AG09309 (cell line): ENCODE measurements around the gene ZNF814.

Experiments
- DNase-seq: peaks from one replicate; pipeline ENCODE4 v3.0.0-alpha.2; 2010; ENCODE audit warnings: low read depth
- H3K4me3 ChIP-seq: 2 replicates; pipeline ENCODE4 v1.5.1; 2011; ENCODE audit warnings: mild to moderate bottlenecking, low read depth, low read length, moderate library complexity; ENCODE audit not compliant: control insufficient read depth
- TF ChIP-seq, protein P1 (sequence below): IDR thresholded peaks from 2 replicates; pipeline ENCODE4 v1.5.1; 2011; ENCODE audit warnings: mild to moderate bottlenecking, low read depth, low read length, inconsistent platforms; ENCODE audit not compliant: insufficient read depth, control insufficient read depth; ENCODE audit errors: missing control alignments

The ZNF814 gene

DNA sequence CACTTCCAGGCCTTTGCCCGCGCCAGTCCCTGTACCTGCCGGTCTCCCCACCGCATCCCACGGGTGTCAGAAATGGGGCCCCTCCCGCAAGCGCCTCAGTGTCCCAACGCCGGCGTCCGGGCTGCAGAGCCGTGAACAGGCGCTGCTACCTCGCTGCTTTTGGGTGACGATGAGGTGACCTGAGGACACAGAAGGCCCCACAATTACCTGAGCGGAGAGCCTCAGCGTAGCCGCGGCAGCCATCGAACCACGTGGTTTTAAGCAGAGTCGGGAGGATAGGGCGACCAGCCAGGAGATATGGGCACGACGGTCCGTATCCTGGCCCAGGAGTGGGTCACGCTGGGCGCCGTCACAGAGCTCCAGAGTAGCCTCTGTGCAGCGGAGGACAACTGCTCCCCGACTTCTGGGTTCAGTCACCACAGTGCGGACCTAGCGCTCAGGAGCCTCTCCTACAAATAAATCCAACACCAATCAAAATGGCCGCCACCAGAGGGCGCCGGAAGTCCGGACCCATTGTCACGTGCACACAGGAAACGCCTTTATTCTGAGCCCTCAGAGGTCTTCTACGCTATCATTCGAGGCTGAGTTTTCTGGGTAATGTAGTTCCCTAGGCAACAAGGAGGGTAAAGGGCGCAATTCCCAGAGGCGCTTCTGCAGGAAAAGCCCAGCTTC, at the start of gene ZNF814:
Gene ZNF814, minus strand, starts transcription at position 478 of the 672 bp plus-strand sequence. Its CDS starts 235 bp downstream, at position 243.
- DNase-seq = peak; percentile 29
- TF ChIP-seq, protein P1, sequence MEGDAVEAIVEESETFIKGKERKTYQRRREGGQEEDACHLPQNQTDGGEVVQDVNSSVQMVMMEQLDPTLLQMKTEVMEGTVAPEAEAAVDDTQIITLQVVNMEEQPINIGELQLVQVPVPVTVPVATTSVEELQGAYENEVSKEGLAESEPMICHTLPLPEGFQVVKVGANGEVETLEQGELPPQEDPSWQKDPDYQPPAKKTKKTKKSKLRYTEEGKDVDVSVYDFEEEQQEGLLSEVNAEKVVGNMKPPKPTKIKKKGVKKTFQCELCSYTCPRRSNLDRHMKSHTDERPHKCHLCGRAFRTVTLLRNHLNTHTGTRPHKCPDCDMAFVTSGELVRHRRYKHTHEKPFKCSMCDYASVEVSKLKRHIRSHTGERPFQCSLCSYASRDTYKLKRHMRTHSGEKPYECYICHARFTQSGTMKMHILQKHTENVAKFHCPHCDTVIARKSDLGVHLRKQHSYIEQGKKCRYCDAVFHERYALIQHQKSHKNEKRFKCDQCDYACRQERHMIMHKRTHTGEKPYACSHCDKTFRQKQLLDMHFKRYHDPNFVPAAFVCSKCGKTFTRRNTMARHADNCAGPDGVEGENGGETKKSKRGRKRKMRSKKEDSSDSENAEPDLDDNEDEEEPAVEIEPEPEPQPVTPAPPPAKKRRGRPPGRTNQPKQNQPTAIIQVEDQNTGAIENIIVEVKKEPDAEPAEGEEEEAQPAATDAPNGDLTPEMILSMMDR = peak; percentile 38
- peak within 1 kb of the TSS; percentile 63 for H3K4me3 ChIP-seq

DNA sequence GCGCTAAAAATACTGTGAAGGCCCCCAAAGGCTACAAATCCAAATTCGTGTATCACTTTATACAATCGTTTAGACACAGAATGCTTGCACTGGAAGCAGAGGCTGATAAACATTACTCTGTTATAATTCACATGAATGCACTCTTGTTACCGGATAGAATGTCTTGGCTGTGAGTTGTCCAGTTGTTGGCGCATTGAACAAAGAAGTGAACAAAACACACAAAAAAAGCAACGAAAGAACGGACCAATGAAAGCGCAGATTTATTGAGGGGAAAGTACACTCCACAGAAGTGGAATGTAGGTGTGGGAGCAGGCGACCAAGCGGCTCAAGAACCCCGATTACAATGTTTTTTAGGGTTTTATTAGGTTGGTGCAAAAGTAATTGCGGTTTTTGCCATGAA, 46.9 kb upstream of the ZNF814 start:
- TF ChIP-seq, protein P1 = no peak
- no peak overlapping the region for H3K4me3 ChIP-seq

DNA sequence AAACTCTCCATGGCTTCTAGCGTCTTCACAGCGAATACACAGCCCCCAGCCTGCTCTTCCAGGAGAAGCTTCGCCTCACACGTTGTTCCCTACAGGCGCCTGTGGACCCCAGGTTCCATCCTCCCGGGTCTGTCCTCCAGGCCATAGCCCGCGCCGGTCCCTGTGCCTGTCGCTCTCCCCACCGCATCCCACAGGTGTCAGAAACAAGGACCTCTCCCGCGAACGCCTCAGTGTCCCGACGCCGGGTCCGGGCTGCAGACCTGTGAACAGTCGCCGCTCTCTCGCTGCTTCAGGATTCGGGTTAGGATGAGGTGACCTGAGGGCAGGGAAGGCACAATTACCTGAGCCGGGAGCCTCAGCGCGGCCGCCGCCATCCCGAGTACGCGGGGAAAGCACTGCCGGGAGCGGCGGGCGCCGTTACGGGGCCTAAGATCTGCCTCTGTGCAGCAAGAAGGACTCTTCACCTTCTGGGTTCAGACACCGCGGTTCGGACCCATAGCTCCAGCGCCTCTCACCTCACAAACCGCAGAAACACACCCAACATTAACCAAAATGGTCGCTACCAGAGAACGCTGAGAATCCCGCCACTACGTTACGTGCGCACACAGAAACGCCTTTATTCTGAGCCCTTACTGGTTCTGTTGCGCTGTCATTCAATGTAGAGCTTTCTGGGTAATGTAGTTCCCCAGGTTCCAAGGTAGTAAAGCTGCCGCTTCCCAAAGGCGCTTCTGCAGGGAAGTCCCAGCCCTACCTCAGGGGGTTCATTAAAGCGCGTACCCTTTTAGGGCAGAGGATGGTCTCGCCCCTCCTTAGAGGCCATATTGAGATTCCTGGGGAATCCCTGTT, 46.2 kb upstream of the ZNF814 start, which contains the start of gene ZNF418:
Gene ZNF418, minus strand, starts transcription at position 583 of the 846 bp plus-strand sequence. CDS start 1,580 bp downstream, outside the sequence.
- peak within 1 kb of the TSS; percentile 96 for H3K4me3 ChIP-seq
- DNase-seq = peak; percentile 46

More for the DNA sequence above, 46.9 kb upstream of the ZNF814 start:
- DNase-seq = no peak

DNA sequence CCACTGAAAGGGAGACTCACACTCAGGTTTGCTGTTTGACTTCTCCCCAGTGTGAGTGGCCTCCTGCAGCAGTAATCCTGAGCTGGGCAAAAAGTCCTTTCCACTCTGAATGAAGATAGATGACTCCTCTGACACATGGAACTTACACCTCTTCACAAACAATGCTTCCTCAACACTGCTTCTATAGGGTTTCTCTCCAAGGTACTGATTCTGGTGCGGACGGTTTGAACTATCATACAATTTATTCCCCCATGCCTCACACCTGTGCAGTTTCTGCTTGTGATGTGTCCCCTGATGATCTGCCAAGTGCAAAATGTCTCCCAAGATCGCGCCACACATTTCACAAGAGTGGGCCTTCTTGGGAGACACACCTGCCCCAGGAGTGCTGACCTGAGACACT, 38.8 kb upstream of the ZNF814 start:
- H3K4me3 ChIP-seq = no peak overlapping the region
- TF ChIP-seq, protein P1 = no peak
- DNase-seq = no peak

More for the DNA sequence above, 46.2 kb upstream of the ZNF814 start, which contains the start of gene ZNF418:
- TF ChIP-seq, protein P1 = no peak

DNA sequence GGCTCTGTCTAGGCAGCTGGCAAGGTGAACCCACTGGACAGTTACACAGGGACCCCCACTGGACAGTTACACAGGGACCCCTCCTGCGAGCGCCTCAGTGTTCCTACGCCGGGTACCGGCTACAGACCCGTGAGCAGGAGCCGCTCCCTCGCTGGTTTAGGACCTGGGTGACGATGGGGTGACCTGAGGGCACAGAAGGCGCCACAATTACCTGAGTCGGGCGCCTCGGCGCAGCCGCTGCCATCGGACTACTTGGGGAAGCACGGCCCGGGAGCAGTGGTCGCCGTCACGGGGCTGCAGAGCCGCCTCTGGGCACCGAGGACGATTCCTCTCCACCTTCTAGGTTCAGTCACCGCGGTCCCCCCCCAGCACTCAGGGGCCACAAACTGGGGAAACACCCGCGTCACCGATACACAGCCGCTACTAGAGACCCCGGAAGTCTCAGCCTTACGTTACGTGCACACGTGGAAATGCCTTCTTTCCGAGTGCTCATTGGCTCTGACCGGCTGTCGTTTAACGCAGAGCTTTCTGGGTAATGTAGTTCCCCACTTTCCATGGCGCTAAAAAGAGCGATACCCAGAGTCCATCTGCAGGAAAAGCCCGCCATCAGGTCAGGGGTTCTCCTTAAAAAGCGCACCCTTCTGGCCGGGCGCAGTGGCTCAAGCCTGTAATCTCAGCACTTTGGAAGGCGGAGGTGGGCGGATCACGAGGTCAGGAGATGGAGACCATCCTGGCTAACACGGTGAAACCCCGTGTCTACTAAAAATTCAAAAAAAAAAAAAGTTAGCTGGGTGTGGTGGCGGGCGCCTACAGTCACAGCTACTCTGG, 27.5 kb upstream of the ZNF814 start, which contains the start of gene ZNF417:
Gene ZNF417, minus strand, starts transcription at position 425 of the 828 bp plus-strand sequence. Its CDS starts 181 bp downstream, at position 244.
- peak within 1 kb of the TSS; percentile 70 for H3K4me3 ChIP-seq
- TF ChIP-seq, protein P1 = peak; percentile 34
- DNase-seq = peak; percentile 82

DNA sequence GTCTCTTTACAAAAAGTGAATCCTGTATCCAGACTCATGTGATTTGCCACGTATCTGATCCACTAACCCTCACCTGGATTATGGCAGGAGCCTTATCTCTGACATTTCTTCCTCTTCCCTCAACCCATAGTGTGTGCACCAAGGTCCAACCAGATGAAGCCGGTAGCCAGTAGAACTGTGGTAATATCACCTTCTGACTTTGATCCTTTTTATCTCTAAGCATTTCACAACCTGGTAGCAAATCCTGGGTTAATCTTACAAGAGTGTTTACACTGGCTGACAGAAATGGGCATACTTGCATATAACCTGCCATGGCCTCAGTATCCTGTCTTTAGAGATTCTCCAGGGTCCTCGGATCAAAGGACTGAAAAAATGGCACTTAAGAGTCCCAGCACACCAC, 25.7 kb upstream of the ZNF814 start:
- TF ChIP-seq, protein P1 = no peak
- no peak for DNase-seq
- no peak overlapping the region for H3K4me3 ChIP-seq
